Measurements from ENCODE around the gene KLHL22.
"Not testable (repeated sequence)": the region's sequence is repeated elsewhere in the genome, so short reads cannot be mapped to it uniquely, and the experiment has no call there.

Gene KLHL22

GRCh38 chr22:20415241-20415640, 80.4 kb downstream of the KLHL22 start:
- DNase-seq: not testable (repeated sequence)

GRCh38 chr22:20414450-20414849, 81.1 kb downstream of the KLHL22 start:
- no peak for DNase-seq

- no peak for DNase-seq
These were observed 81.5 kb downstream of the KLHL22 start for GRCh38 chr22:20414059-20414440.

GRCh38 chr22:20413217-20414058, 82.2 kb downstream of the KLHL22 start:
- no peak for DNase-seq

GRCh38 chr22:20412474-20413216, 83.0 kb downstream of the KLHL22 start:
- no peak for DNase-seq

- not testable (repeated sequence) for DNase-seq
These were observed 86.2 kb downstream of the KLHL22 start for GRCh38 chr22:20409385-20409784.

- DNase-seq: no peak
These were observed 86.7 kb downstream of the KLHL22 start for GRCh38 chr22:20408891-20409290.

- DNase-seq: no peak
These were observed 87.8 kb downstream of the KLHL22 start for GRCh38 chr22:20407829-20408228.

- DNase-seq: no peak
These were observed 88.7 kb downstream of the KLHL22 start for GRCh38 chr22:20406686-20407408.

GRCh38 chr22:20405931-20406685, 89.5 kb downstream of the KLHL22 start:
- no peak for DNase-seq

GRCh38 chr22:20405291-20405930, 90.2 kb downstream of the KLHL22 start:
- no peak for DNase-seq

- no peak for DNase-seq
These were observed 90.7 kb downstream of the KLHL22 start for GRCh38 chr22:20404881-20405280.

GRCh38 chr22:20403779-20404140, 91.8 kb downstream of the KLHL22 start:
- DNase-seq: no peak

- no peak for DNase-seq
These were observed 92.4 kb downstream of the KLHL22 start for GRCh38 chr22:20402960-20403778.

- DNase-seq: no peak
These were observed 94.1 kb downstream of the KLHL22 start for GRCh38 chr22:20401376-20402014.

- no peak for DNase-seq
These were observed 94.8 kb downstream of the KLHL22 start for GRCh38 chr22:20400606-20401375.

- no peak for DNase-seq
These were observed 95.6 kb downstream of the KLHL22 start for GRCh38 chr22:20399866-20400605.

- DNase-seq: no peak
These were observed 97.2 kb downstream of the KLHL22 start for GRCh38 chr22:20398420-20398819.

GRCh38 chr22:20397498-20397897, 98.1 kb downstream of the KLHL22 start:
- no peak for DNase-seq
